ENCODE results near the gene PHLDA2.
"Not testable (repeated sequence)": the region's sequence is repeated elsewhere in the genome, so short reads cannot be mapped to it uniquely, and the experiment has no call there.

PHLDA2 gene

GRCh38 chr11:2912498-2912897 is 16.7 kb downstream of the PHLDA2 start:
- DNase-seq: peak; percentile 42

DNA sequence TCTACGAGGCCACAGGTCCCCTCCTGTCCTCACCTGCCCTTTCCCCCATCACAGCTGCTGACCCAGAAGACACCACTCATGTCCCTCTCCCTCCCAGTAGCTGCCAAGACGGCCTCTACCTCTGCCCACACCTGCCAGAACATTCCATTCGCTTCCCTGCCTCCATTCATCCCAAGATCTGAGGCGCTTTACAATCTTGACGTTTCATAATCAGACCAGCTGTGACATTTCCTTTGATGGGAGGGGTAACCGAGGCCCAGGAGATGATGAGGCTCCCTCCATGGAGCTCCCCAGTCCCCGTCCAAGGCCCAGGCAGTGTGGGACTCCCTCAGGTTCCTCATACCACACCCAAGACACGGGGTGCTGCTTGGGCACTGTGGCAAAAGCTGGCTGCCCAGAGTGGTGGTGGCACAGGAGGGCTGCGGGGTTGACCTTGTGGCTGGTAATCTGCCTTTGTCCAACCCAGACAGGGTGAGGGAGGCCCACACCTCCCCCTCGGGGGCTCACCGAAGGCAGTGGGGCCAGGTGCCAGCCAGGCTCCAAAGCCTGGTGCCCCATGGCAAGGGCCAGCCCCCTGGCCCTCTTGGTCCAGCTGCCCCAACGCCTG is 17.3 kb downstream of the PHLDA2 start:
- no peak for DNase-seq

DNA sequence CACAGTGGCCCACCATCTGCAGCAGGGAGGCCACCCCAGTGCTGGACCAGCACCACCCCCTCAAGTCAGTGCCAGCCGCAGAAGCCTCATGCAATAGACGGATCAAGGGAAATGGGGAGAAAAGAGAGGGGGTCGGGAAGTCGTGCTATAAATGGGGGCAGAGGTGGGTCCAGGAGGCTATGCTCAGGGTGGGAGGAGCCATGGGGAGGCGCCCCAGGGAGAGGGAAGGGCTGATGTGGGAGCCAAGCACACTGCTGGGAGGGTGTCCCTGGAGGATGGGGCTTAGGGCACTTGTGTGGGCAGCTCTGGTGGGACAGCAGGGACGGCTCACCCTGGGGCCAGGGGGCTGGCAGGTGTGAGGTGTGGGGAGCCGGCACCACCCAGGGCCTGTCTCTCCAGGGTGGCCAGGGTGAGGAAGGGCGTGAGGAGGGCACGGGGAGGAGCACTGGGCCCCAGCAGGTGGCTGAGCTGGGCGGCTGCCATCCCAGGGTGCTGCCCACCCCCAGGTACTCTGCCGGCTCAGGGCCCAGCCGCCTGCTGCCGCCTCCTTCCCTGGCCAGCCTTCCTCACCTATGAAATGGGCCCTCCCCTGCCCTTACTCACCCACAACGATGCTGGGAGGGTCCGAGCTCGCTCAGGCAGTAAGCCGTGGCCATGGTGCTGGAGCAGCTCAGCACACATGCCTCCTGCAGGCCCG is 18.0 kb downstream of the PHLDA2 start:
- no peak for DNase-seq

GRCh38 chr11:2910401-2910955 is 18.7 kb downstream of the PHLDA2 start:
- no peak for DNase-seq

GRCh38 chr11:2909133-2909902 is 19.9 kb downstream of the PHLDA2 start:
- DNase-seq: no peak

DNA sequence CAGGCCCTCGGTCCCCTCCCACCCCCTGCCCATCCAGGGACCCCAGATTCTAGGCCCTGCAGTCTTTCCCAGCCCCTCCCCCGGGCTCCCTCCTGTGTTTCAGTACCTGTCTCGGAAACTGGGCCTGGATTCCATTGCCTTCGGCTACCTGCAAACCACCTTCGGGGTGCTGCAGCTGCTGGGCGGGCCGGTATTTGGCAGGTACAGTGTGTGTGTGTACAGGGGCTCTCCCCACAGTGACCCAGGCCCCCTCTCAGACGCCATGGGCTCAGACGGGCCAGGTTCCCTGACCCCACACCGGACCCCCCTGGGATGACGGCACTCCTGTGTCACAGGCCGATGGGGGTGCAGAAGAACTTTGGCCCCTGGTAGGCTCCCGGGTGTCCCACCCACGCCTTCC is 21.1 kb downstream of the PHLDA2 start:
- no peak for DNase-seq

DNA sequence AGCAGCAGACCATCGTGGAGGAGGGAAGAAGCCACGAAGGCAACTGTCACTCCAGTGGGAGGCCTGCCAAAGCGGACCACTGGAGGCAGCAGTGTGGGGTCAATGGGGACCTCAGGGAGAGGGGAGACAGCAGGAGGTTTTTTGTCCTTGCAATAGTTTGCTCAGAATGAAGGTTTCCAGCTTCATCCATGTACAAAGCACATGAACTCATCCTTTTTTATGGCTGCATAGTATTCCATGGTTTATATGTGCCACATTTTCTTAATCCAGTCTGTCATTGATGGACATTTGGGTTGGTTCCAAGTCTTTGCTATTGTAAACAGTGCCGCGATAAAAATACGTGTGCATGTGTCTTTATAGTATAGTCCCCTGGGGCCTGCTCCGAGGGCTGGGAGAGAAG is 23.9 kb downstream of the PHLDA2 start:
- DNase-seq: not testable (repeated sequence)

GRCh38 chr11:2904153-2905052 is 24.8 kb downstream of the PHLDA2 start:
- DNase-seq: no peak

GRCh38 chr11:2903672-2904011 is 25.6 kb downstream of the PHLDA2 start:
- no peak for DNase-seq

DNA sequence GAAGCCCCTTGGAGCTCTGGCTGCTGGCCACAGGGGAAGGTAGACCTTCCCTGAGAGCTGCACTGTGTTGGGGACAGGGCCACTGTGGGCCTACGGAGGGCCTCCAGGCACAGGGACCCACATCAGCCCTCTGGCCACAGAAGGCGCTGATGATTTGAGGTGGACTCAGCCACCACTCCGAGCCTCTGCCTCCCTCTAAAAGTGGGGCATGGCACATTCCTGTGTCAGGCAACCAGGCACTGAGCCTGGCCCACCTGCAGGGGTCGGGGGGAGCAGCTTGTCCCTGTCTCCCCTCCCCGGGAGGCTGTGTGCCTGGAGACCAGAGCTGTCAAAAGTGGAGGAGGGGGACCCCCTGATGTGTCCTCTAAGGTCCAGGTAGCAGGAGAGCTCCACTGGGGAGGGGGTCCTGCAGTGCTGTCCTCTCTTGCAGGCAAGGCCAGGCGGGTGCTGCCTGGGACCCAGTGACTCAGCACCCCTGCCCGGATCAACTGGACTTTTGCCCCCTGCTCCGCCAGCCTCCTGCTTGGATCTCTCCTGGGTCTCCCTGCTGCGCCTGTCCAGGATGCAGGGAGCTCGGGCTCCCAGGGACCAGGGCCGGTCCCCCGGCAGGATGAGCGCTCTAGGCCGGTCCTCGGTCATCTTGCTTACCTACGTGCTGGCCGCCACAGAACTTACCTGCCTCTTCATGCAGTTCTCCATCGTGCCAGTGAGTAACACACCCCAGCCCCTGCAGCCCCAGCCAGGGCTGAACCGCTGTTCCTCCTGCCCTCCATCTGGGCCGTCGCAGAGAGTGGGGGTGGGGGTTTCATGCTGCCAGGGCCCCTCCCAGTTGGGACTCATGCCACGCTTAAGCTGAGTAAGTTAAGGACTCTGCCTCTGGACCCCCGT is 26.2 kb downstream of the PHLDA2 start:
- DNase-seq: no peak

DNA sequence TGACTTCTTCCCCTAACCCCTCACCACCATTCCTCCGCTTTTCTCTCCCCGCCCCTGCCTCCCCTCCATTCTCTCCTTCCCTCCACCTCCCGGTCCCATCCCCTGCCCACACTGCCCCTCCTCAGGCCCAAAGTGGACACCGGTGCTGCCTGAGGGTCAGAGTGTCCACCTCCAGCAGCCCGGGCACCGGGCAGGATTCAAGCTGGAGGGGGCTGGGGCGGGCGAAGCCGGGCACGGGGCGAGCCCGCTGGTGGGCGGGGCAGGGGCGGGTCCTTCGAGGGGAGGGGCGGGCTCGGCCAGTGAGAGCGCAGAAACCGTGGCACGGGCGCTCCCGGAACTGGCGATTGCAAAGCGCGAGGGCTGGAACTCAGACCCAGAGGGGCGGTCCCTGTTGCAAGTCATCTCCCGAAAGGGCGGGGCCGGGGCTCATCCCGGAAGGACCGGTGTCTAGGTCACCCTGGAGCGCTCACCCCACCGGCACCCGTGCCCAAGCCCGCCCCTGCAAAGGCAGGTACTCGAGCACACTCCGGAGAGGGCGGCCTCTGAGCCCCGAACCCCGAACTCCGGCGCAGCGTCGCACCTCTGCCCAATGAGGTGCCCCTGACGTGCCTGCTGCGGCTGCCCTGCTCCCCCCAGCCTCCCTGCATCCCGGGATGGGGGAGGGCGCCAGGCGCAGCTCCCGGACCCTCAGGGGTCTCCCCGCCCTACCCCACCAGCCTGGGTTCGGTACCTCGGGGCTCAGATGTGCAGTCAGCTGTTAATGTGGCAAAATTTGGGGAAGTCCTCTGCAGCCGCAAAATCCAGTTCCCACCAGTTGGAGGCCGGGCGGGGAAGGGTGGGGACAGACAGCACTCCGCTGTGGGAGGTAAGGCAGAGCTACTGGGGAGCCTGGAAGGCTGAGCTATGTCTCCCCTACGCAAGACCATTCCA is 27.1 kb downstream of the PHLDA2 start:
- DNase-seq: peak; percentile 92

DNA sequence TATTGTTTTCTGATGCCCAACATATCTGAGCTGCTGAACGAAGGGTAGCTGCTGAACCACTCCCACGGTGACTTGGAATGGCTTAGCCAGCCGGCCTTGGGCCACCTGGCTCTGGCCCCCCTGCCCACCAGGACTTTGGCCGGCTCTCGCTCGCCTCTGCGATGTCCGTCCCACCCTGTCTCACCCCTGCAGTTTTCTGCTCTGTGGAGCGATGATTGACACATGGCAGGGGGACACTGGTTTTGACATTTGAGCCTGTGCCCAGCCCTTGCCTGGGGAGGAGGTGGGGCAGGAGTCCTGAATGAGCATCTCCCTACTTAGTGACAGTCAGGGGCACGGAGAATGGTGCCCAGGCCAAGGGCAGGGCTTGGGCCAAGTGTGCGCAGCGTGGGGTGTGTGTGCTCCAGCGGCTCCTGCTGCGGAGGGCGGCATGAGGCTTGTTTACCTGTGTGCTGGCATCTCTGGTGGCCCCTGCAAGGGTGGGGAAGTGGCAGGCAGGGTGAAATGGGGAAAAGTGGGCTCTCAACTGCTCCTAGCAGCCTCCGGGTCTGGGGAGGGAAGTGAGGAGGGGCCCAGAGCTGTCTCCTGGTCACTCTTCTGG is 27.9 kb downstream of the PHLDA2 start:
- DNase-seq: no peak

GRCh38 chr11:2899080-2899783 is 30.0 kb downstream of the PHLDA2 start:
- no peak for DNase-seq

- peak; percentile 93 for DNase-seq
Measured at GRCh38 chr11:2898366-2899079, 30.7 kb downstream of the PHLDA2 start.

GRCh38 chr11:2897048-2897447 is 32.2 kb downstream of the PHLDA2 start:
- DNase-seq: no peak

GRCh38 chr11:2896047-2896446 is 33.2 kb downstream of the PHLDA2 start:
- DNase-seq: no peak

GRCh38 chr11:2893935-2894334 is 35.3 kb downstream of the PHLDA2 start:
- DNase-seq: no peak

DNA sequence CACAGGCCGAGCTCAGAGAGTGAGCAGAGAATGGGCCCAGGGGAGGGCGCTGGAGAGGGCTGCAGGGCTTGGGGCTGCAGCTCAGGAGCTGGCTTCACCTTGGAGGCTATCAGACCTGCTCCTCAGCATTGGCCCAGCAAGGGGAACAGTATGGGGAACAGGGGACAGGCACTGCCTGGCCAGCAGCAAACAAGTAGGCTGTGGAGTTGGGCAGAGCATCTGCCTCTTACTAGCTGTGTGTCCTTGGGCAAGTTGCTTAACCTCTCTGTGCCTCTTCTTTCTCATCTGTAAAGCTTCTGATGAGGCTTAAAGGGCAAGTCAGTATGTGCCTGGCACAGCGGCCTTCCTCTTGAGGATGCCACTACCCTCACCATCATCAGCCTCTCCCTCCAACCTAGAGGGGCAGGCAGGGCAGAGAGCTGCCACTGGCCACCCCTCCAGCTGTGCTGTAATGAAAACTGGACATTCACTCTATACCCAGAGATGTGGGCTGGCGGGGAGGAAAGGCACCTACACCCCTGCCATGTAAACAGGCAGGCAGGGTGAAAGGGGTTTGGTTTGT is 36.2 kb downstream of the PHLDA2 start:
- no peak for DNase-seq
